GM19193 (cell line): Measurements from ENCODE around the gene SIGLEC6.

Source experiments
- POLR2A ChIP-seq: IDR thresholded peaks from 4 replicates; pipeline ENCODE4 v1.6.1; 2011; ENCODE audit not compliant: insufficient read depth, insufficient read length; ENCODE audit errors: extremely low read depth

The SIGLEC6 gene

DNA sequence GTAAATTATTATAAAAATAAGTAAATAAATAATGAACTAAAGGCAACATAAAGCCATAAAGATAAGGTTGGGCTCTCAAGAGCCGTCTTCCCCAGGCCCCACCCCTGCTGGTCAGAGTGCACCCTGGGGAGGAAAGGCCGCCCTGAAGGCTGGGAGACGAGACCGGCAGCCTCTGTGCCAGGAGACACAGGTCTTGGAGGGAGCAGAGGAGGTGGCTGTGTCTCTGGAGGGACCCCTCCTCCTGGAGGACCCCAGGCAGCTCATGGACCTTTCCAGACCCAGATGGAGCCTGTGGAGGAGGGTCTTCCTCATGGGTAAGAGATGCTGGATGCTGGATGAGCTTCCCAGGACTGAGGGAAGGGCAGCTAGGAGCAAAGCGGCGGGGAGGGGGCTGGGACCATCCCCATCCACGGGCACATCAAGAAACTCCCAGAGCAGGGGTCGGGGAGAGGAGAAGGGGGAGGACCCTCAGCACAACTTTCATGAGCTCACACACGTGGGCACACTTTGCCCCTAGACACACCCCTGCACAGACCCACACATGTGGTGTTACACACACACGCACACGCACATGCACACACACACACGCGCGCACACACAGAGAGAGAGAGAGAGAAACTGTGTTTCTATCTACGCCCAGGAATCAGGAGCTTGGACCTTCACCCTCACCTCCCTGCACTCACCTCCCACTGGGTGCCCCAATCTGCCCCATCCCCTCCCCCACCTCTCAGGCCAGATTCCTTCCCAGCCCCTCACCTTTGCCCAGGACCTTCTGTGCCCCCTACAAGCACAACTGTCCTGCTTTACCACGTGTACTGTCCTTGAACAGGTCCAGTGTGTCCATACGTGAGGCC lies 52.9 kb downstream of the SIGLEC6 start, which contains the start of gene CEACAM18:
Gene CEACAM18, plus strand, starts transcription at position 159 of the 854 bp plus-strand sequence.
- no peak for TF ChIP-seq POLR2A

DNA sequence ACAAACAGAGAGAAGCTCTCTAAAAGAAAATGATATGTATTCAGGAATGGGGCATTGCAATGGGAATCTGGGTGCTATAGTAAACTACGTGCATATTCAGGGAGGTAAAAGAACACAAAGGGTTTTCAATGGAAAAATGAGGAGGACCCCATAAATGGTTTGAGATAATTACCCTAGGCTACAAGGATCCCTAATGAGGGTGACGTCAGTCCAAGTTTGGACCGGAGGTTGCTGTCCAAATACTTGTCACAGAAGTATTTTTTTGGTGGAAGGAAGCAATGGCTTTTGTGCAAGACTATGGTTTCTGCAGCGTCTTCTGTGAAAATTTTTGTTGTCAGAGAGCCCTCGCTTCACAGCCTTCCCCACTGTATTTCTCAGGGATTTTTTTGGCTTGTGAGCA lies 54.1 kb downstream of the SIGLEC6 start:
- TF ChIP-seq POLR2A, result no peak

- no peak for TF ChIP-seq POLR2A
Measured at GRCh38 chr19:51476164-51476563, 55.3 kb downstream of the SIGLEC6 start.

DNA sequence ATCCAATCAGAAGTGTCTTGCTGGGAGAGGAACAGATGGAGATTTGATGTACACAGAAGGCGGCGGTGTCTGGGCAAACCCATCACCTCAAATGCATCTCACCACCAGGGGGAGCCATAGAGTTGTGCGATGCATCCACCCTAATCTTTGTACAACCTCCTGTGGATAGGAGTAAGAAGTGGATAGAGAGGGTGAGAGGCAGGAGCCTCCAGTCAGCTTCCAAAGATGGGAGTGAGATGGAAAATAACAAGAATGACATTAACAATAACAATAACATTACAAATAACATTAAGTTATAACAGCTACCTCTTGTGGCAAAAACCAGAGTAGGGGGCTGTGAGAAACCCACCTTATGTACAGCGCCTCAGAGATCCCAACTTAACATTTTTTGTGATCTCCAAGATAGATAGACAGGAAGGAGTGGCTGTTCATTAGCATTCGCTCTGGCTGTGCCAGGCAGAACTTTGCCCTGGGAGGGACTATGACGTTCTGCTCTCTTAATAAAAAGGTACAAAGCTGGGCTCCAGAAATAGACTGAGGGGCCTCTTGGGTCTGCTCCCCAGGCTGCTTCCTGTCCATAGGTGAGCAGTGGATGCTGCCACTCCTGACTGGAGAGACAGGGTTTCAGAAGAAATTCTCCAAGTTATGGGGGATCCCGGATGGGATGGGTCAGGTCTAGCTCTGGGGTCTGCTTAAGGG lies 58.3 kb downstream of the SIGLEC6 start:
- TF ChIP-seq POLR2A, result no peak

DNA sequence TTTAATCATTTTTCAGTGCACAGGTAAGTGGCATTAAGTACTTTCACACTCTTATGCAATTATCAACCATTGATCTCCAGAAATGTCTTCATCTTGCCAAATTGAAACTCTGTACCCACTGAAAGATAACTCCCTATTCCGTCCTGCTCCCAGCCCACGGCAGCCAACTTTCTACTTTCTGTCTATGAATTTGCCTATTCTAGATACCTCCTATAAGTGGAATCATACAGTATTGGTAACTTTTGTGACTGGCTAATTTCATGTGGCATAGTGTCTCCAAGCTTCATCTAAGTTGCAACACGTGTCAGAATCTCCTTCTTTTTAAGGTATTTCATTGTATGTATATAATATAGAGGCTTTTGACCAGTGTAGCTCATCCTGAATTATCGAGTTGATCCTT lies 58.9 kb downstream of the SIGLEC6 start:
- TF ChIP-seq POLR2A, result no peak

DNA sequence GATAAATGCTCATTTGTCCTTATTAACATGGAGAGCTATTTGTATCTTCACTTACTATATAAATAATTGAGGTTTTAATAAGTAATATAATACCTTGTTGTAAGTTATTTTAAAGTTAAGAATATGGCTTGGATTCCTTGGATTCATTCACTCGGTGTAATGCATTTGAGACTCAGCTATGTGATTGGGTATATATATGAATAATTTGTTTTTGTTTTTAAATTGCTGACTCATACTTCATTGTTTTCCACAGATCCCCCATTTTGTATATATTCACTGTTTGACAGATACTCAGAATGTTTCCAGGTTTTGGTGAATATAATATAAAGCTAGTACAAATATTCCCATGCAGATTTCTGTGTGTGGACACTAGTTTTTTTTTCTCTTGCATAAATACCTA lies 59.9 kb downstream of the SIGLEC6 start:
- no peak for TF ChIP-seq POLR2A

GRCh38 chr19:51470966-51471365 lies 60.5 kb downstream of the SIGLEC6 start:
- no peak for TF ChIP-seq POLR2A

- no peak for TF ChIP-seq POLR2A
Measured at GRCh38 chr19:51469629-51470028, 61.8 kb downstream of the SIGLEC6 start.

- no peak for TF ChIP-seq POLR2A
Measured at GRCh38 chr19:51469162-51469561, 62.3 kb downstream of the SIGLEC6 start.

- no peak for TF ChIP-seq POLR2A
Measured at GRCh38 chr19:51468545-51468920, 62.9 kb downstream of the SIGLEC6 start.

DNA sequence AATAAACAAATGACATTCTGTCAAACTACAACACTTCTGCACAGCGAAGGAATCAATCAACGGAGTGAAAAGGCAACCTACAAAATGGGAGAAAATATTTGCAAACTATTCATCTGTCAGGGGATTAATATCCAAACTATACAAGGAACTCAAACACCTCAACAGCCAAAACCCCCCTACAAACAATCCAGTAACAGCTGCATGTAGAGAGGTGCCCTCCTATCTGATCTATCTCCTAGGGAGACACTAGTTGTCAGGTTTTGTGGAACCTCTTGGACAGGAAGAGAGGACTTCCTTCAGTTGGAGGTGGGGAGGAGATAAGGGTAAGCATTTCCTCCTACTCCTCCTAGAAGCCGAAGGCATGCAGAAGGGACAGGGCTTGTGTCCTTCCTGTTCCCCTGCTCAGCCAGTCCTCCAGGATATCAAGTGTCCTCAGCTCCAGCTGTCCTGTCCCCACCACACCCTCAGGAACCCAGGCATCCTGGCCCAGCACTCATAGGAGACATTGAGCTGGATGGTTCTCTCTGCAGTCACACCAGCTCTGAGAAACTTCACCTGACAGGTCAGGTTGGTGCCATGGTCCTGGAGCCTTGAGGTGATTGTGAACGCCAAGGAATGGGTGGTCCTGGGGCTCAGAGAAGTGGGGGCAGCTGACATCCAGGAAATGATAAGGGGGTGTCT lies 63.5 kb downstream of the SIGLEC6 start:
- TF ChIP-seq POLR2A, result no peak
